ENCODE measurements around the gene MAGI2. TPM values are rescaled to one million over a fixed set of nuclear protein-coding genes. Genes with fewer than 3 reads are reported as not detected.

The MAGI2 gene
- total RNA-seq, 1 experiment from 2014 or later, result 0.07 TPM

DNA sequence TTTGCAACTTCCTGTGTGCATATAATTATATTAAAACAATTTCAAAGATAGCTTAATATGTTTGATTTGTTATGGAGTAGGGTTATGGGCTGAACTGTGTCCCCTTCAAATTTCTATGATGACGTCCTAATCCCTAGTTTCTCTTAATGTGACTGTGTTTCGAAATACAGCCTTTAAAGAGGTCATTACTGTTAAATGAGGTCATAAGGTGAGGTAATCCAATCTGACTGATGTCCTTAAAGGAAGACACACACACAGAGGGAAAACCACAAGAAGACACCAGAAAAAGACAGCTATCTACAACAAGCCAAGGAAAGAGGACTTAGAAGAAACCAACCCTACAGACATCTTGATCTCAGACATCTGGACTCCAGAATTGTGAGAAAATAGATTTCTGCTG is 407.4 kb downstream of the MAGI2 start:
- no TSS peak for BruUV-seq (replicated peaks)
- Mint-ChIP-seq H3K9me3 (ENCODE audit: unreplicated experiment) (no peaks in the 10 kb centered on the region), H3K4me1 (ENCODE audit: insufficient read depth, unreplicated experiment) (no peaks in the 10 kb centered on the region), H3K27me3 (ENCODE audit: insufficient read depth, unreplicated experiment) (peaks cover 38% of the 10 kb centered on the region), H3K27ac (ENCODE audit: low read depth, unreplicated experiment) (no peak overlapping the region), H3K36me3 (ENCODE audit: insufficient read depth, unreplicated experiment) (no peaks in the 10 kb centered on the region), H3K4me3 (ENCODE audit: unreplicated experiment) (no peak overlapping the region)
- POLR2A ChIA-PET, result interaction anchor here (0.6 kb wide), 1 partner anchor 54 kb away, joined by 3 read pairs; no protein-coding TSS in a partner anchor
- intact Hi-C loops (cut with micrococcal nuclease), result no loop called here
- CTCF ChIA-PET, result no interaction called here
- TF ChIP-seq, protein P1, sequence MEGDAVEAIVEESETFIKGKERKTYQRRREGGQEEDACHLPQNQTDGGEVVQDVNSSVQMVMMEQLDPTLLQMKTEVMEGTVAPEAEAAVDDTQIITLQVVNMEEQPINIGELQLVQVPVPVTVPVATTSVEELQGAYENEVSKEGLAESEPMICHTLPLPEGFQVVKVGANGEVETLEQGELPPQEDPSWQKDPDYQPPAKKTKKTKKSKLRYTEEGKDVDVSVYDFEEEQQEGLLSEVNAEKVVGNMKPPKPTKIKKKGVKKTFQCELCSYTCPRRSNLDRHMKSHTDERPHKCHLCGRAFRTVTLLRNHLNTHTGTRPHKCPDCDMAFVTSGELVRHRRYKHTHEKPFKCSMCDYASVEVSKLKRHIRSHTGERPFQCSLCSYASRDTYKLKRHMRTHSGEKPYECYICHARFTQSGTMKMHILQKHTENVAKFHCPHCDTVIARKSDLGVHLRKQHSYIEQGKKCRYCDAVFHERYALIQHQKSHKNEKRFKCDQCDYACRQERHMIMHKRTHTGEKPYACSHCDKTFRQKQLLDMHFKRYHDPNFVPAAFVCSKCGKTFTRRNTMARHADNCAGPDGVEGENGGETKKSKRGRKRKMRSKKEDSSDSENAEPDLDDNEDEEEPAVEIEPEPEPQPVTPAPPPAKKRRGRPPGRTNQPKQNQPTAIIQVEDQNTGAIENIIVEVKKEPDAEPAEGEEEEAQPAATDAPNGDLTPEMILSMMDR (IDR thresholded peaks at IDR 0.05; ENCODE audit: unreplicated experiment), result no peak
- DNase-seq (ENCODE audit: unreplicated experiment), result no peak

DNA sequence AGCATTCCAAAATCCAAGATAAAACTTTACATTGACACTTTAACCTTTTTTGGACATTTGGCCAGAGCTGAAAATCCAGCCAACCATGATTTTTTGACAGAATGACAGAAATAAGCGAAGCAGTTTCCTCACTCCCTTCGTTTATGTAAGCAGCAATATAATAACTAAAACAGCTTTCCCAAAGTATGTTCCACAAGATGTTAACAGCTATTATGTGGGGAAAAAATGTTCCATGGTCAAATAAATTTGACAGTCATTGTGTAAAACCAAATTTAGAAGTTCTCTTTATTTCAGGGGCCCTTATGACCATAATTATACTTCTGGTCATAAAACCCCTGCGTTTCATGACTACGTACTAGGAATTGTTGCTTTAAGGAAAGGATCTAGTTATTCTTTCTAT is 416.5 kb downstream of the MAGI2 start:
- intact Hi-C loops (cut with micrococcal nuclease), result no loop called here
- H3K36me3 Mint-ChIP-seq (ENCODE audit: insufficient read depth, unreplicated experiment), result no peaks in the 10 kb centered on the region
- no TSS peak for BruUV-seq (replicated peaks)

DNA sequence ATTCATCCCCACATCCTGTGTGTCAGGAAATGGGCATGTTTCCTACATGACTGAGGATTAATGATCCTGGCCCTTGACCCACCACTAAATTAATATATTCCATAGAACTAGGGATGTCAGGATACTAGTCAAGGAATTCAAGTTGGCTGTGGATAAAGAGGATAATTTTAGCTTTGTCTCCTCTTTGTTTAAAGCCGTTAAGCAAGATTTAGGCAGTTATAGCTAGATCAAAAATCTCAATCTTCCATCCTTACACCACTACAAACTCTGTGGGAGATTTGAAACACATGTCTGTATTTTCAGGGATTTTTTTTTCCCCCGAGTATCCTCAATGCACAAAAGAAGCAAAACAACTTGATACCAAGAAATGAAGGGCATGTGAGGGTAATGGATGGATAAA is 417.1 kb downstream of the MAGI2 start:
- TF ChIP-seq, protein P1 (IDR thresholded peaks at IDR 0.05; ENCODE audit: unreplicated experiment), result no peak
- POLR2A ChIA-PET, result no interaction called here
- intact Hi-C loops (cut with micrococcal nuclease), result no loop called here
- BruUV-seq (replicated peaks), result no TSS peak
- Mint-ChIP-seq H3K9me3 (ENCODE audit: unreplicated experiment) (no peaks in the 10 kb centered on the region), H3K36me3 (ENCODE audit: insufficient read depth, unreplicated experiment) (no peaks in the 10 kb centered on the region), H3K27me3 (ENCODE audit: insufficient read depth, unreplicated experiment) (peaks cover 44% of the 10 kb centered on the region), H3K4me3 (ENCODE audit: unreplicated experiment) (no peak overlapping the region), H3K4me1 (ENCODE audit: insufficient read depth, unreplicated experiment) (no peaks in the 10 kb centered on the region), H3K27ac (ENCODE audit: low read depth, unreplicated experiment) (no peak overlapping the region)
- no peak for DNase-seq (ENCODE audit: unreplicated experiment)
- CTCF ChIA-PET, result interaction anchor here (0.5 kb wide), 1 partner anchor 10 kb away, joined by 7 read pairs; no protein-coding TSS in a partner anchor

More for the DNA sequence above, 416.5 kb downstream of the MAGI2 start:
- H3K27me3 Mint-ChIP-seq (ENCODE audit: insufficient read depth, unreplicated experiment), result peaks cover 47% of the 10 kb centered on the region
- ChIA-PET POLR2A (no interaction called here), CTCF (interaction anchor here (0.5 to 0.7 kb wide), 2 partner anchors 11 to 694 kb away, joined by 4 to 7 read pairs; no protein-coding TSS in a partner anchor)
- H3K4me3 Mint-ChIP-seq (ENCODE audit: unreplicated experiment), result no peak overlapping the region
- H3K9me3 Mint-ChIP-seq (ENCODE audit: unreplicated experiment), result no peaks in the 10 kb centered on the region
- no peak for DNase-seq (ENCODE audit: unreplicated experiment)
- TF ChIP-seq, protein P1 (IDR thresholded peaks at IDR 0.05; ENCODE audit: unreplicated experiment), result no peak
- no peaks in the 10 kb centered on the region for H3K4me1 Mint-ChIP-seq (ENCODE audit: insufficient read depth, unreplicated experiment)
- no peak overlapping the region for H3K27ac Mint-ChIP-seq (ENCODE audit: low read depth, unreplicated experiment)

DNA sequence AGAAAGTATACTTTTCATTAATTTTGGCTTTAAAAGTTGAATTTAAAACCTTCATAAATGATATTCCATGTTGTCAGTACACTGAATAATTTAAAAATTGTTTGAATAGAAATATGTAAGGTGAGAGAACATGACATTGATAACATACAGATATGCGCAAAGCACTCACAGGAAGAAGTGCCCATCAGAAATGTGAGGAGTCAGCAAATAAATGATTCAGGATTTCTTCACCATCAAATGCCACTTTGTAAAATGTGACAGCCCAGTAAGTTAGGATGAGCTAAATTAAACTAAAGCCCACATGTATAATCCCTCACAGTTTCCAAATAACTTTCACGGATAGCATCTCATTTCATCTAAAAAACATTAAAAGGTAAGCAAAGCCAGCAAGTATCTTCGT is 417.6 kb downstream of the MAGI2 start:
- TF ChIP-seq, protein P1 (IDR thresholded peaks at IDR 0.05; ENCODE audit: unreplicated experiment), result no peak

More for the DNA sequence above, 417.6 kb downstream of the MAGI2 start:
- ChIA-PET POLR2A (no interaction called here), CTCF (no interaction called here)
- no peaks in the 10 kb centered on the region for H3K36me3 Mint-ChIP-seq (ENCODE audit: insufficient read depth, unreplicated experiment)
- no TSS peak for BruUV-seq (replicated peaks)
- H3K27me3 Mint-ChIP-seq (ENCODE audit: insufficient read depth, unreplicated experiment), result peaks cover 44% of the 10 kb centered on the region
- intact Hi-C loops (cut with micrococcal nuclease), result no loop called here
- no peak overlapping the region for H3K4me3 Mint-ChIP-seq (ENCODE audit: unreplicated experiment)
- no peaks in the 10 kb centered on the region for H3K4me1 Mint-ChIP-seq (ENCODE audit: insufficient read depth, unreplicated experiment)
- DNase-seq (ENCODE audit: unreplicated experiment), result no peak
- H3K9me3 Mint-ChIP-seq (ENCODE audit: unreplicated experiment), result no peaks in the 10 kb centered on the region
- H3K27ac Mint-ChIP-seq (ENCODE audit: low read depth, unreplicated experiment), result no peak overlapping the region

All from MCF 10A (cell line).